Type B pancreatic cell (in vitro differentiated cells): ENCODE measurements around the gene GPER1. TPM values are rescaled to one million over a fixed set of nuclear protein-coding genes. Genes with fewer than 3 reads are reported as not detected.

Experiments used
- DNase-seq: peaks from one replicate; pipeline ENCODE4 v3.0.0; 2021; ENCODE audit warnings: mixed read lengths; ENCODE audit not compliant: unreplicated experiment; ENCODE audit errors: extremely low spot score
- H3K27ac Mint-ChIP-seq: 2 replicates; pipeline ENCODE4 v1.8.0; 2021; ENCODE audit warnings: mild to moderate bottlenecking, mixed read lengths
- H3K27me3 Mint-ChIP-seq: 2 replicates; pipeline ENCODE4 v1.8.0; 2021; ENCODE audit warnings: mixed read lengths
- H3K36me3 Mint-ChIP-seq: 2 replicates; pipeline ENCODE4 v1.8.0; 2021; ENCODE audit warnings: mixed read lengths
- H3K4me1 Mint-ChIP-seq: one replicate; pipeline ENCODE4 v1.8.0; 2021; ENCODE audit warnings: mixed read lengths; ENCODE audit not compliant: unreplicated experiment
- H3K4me3 Mint-ChIP-seq: 2 replicates; pipeline ENCODE4 v1.8.0; 2021; ENCODE audit warnings: mild to moderate bottlenecking, mixed read lengths
- H3K9me3 Mint-ChIP-seq: 2 replicates; pipeline ENCODE4 v1.8.0; 2021; ENCODE audit warnings: mixed read lengths
- CTCF ChIP-seq: fragments of 200-600 bp; sonication (generic); conservative IDR thresholded peaks from 2 replicates; pipeline ENCODE4 v1.5.0; 2021; ENCODE audit warnings: antibody characterized with exemption, mild to moderate bottlenecking
- total RNA-seq: library from RNA; stranded (reverse); gene quantifications from 2 replicates; pipeline ENCODE4 v1.2.1, GENCODE V29; 2021; ENCODE audit warnings: low replicate concordance

GPER1 gene
- total RNA-seq, 1 donor from 2014 or later: 5.0 TPM

- H3K9me3 Mint-ChIP-seq: peaks cover 7% of the 10 kb centered on the region
- H3K4me1 Mint-ChIP-seq: peaks cover 33% of the 10 kb centered on the region
- H3K27ac Mint-ChIP-seq: peak overlapping the region; percentile 77
- TF ChIP-seq CTCF: no peak
- no peak overlapping the region for H3K4me3 Mint-ChIP-seq
- no peak for DNase-seq
- H3K36me3 Mint-ChIP-seq: peaks cover 18% of the 10 kb centered on the region
- no peaks in the 10 kb centered on the region for H3K27me3 Mint-ChIP-seq
Measured at GRCh38 chr7:1094870-1095269, 7.0 kb downstream of the GPER1 start.

GRCh38 chr7:1095621-1096155 is 7.8 kb downstream of the GPER1 start:
- no peak for DNase-seq
- peaks cover 18% of the 10 kb centered on the region for H3K36me3 Mint-ChIP-seq
- H3K4me3 Mint-ChIP-seq: peak overlapping the region; percentile 54
- peaks cover 7% of the 10 kb centered on the region for H3K9me3 Mint-ChIP-seq
- H3K27ac Mint-ChIP-seq: peak overlapping the region; percentile 64
- TF ChIP-seq CTCF: no peak
- no peaks in the 10 kb centered on the region for H3K27me3 Mint-ChIP-seq
- H3K4me1 Mint-ChIP-seq: peaks cover 33% of the 10 kb centered on the region

- H3K4me3 Mint-ChIP-seq: peak overlapping the region; percentile 54
- no peak for TF ChIP-seq CTCF
Measured at GRCh38 chr7:1096156-1097119, 8.5 kb downstream of the GPER1 start.

GRCh38 chr7:1097120-1097504 is 9.2 kb downstream of the GPER1 start:
- H3K27ac Mint-ChIP-seq: no peak overlapping the region
- peaks cover 18% of the 10 kb centered on the region for H3K36me3 Mint-ChIP-seq
- peaks cover 7% of the 10 kb centered on the region for H3K9me3 Mint-ChIP-seq
- H3K4me1 Mint-ChIP-seq: peaks cover 42% of the 10 kb centered on the region
- no peaks in the 10 kb centered on the region for H3K27me3 Mint-ChIP-seq
- no peak for TF ChIP-seq CTCF
- DNase-seq: no peak
- H3K4me3 Mint-ChIP-seq: no peak overlapping the region

More at GRCh38 chr7:1096156-1097119, 8.5 kb downstream of the GPER1 start:
- Mint-ChIP-seq H3K36me3 (peaks cover 18% of the 10 kb centered on the region), H3K9me3 (peaks cover 7% of the 10 kb centered on the region), H3K27ac (peak overlapping the region; percentile 64), H3K4me1 (peaks cover 37% of the 10 kb centered on the region), H3K27me3 (no peaks in the 10 kb centered on the region)
- no peak for DNase-seq

- H3K9me3 Mint-ChIP-seq: peaks cover 7% of the 10 kb centered on the region
- TF ChIP-seq CTCF: no peak
- H3K4me1 Mint-ChIP-seq: peaks cover 48% of the 10 kb centered on the region
- H3K27me3 Mint-ChIP-seq: no peaks in the 10 kb centered on the region
- no peak overlapping the region for H3K27ac Mint-ChIP-seq
- no peak overlapping the region for H3K4me3 Mint-ChIP-seq
- H3K36me3 Mint-ChIP-seq: peaks cover 14% of the 10 kb centered on the region
- DNase-seq: no peak
Measured at GRCh38 chr7:1098243-1099153, 10.6 kb downstream of the GPER1 start.
